Esophagus squamous epithelium (tissue), 5 donors: ENCODE measurements around the gene METAP1D. TPM values are rescaled to one million over a fixed set of nuclear protein-coding genes. Genes with fewer than 3 reads are reported as not detected.

Source experiments
- DNase-seq: peaks from one replicate; lab custom pipeline; 2025; lab: John Stamatoyannopoulos, UW
- H3K27ac ChIP-seq, 4 donors: fragments of 200-600 bp; sonication (generic); one replicate each; pipeline ENCODE4 v1.5.1; 2016 to 2019; ENCODE audit warnings: mild to moderate bottlenecking in 1 of 4
- H3K27me3 ChIP-seq, 4 donors: fragments of 200-600 bp; sonication (generic); 1 replicate in 3 of 4; 2 replicates in 1 of 4; pipeline versions ENCODE4 v1.5.1 to v1.6.0; 2017 to 2021; ENCODE audit warnings: antibody characterized with exemption in 1 of 4
- H3K36me3 ChIP-seq, 3 donors: fragments of 200-600 bp; sonication (generic); one replicate each; pipeline ENCODE4 v1.5.1; 2016 to 2019
- H3K4me1 ChIP-seq, 3 donors: fragments of 200-600 bp; sonication (generic); one replicate each; pipeline ENCODE4 v1.5.1; 2017 to 2019
- H3K4me3 ChIP-seq, 4 donors: fragments of 200-600 bp; sonication (generic); 1 replicate in 3 of 4; 2 replicates in 1 of 4; pipeline ENCODE4 v1.5.1; 2016 to 2019; ENCODE audit warnings: mild to moderate bottlenecking in 2 of 4, moderate library complexity in 1 of 4
- H3K9me3 ChIP-seq, 3 donors: fragments of 200-600 bp; sonication (generic); one replicate each; pipeline ENCODE4 v1.5.1; 2016 to 2019
- POLR2A ChIP-seq, 4 donors: fragments of 450-650 bp; IDR thresholded peaks; one replicate each; pipeline ENCODE4 v1.6.1; 2017; ENCODE audit warnings: antibody characterized with exemption in 4 of 4, mild to moderate bottlenecking in 4 of 4, moderate library complexity in 3 of 4
- WGBS, 2 donors: methylation state at CpG; one replicate each; pipeline ENCODE4 v1.1.5; 2018; 5-methylcytosine and 5-hydroxymethylcytosine counted together
- intact Hi-C: fragments of 100-400 bp; cut with DNase I; formaldehyde crosslinking; loops from one replicate; pipeline ENCODE4 v1.15.0; 2022
- total RNA-seq, 4 donors: library from RNA; depleted of rRNA; stranded (reverse); fragments of >200 nt; gene quantifications; one replicate each; pipeline ENCODE4 v1.1.0, GENCODE V29; 2016
- TF ChIP-seq, protein P1 (sequence below), 6 experiments: fragments of 450-650 bp in 4 of 6; fragments of 200-600 bp in 2 of 6; sonication (generic) in 2 of 6; IDR thresholded peaks; one replicate each; pipeline ENCODE4 v1.5.1; 2016 to 2019; ENCODE audit warnings: antibody characterized with exemption in 6 of 6, mild to moderate bottlenecking in 4 of 6, moderate library complexity in 4 of 6
- donor health status: DM: yes; HTN: yes; CAD: no.

The METAP1D gene
- total RNA-seq = 1 to 10 TPM; 2.4 to 7.1 (median 5.7) TPM

DNA sequence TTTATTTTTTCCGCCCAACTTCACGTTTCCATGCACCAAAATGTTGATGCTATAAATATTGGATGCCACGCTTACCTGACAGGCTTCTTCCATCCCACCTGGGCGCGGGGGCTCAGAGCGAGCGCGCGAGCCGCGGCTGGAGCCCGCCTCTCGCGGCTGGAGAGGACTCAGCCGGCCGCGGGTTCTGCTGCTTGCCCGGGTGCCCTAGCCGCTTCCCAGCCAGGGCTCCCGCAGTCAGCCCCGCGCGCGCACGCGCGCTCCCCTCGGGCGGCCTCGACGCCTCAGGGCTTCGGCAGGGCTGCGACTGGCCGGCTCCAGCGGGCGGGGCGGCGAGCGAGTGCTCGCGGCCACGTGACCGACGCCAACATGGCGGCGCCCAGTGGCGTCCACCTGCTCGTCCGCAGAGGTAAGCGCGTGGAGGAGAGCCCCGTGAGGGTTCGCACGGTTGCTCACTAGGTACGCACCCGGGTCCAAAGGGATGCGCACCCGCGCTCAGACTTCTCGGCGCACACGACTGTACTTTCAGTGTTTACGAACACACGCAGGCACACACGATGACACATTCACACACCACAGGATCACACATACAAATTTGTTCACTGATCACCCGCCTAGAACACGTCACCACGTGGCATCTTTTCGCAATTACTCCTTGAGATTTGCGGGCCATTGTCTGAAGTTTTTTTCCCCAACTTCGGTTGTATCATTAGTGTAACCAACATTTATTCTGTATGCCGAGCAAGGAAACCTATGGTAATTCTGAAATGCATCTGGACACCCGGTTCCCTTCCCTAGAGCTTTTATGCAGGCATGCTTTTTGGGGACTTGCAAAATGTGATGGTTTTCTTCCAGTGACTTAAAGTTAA, at the start of gene METAP1D:
Gene METAP1D (plus strand): TSS at position 350 of the 866 bp plus-strand sequence. CDS start 17 bp downstream, at position 367.
- peak in 1 of 4 donors; percentile 45 for TF ChIP-seq POLR2A (IDR thresholded peaks at IDR 0.05)
- TF ChIP-seq, protein P1, sequence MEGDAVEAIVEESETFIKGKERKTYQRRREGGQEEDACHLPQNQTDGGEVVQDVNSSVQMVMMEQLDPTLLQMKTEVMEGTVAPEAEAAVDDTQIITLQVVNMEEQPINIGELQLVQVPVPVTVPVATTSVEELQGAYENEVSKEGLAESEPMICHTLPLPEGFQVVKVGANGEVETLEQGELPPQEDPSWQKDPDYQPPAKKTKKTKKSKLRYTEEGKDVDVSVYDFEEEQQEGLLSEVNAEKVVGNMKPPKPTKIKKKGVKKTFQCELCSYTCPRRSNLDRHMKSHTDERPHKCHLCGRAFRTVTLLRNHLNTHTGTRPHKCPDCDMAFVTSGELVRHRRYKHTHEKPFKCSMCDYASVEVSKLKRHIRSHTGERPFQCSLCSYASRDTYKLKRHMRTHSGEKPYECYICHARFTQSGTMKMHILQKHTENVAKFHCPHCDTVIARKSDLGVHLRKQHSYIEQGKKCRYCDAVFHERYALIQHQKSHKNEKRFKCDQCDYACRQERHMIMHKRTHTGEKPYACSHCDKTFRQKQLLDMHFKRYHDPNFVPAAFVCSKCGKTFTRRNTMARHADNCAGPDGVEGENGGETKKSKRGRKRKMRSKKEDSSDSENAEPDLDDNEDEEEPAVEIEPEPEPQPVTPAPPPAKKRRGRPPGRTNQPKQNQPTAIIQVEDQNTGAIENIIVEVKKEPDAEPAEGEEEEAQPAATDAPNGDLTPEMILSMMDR (IDR thresholded peaks at IDR 0.05) = peak in 2 of 6 experiments; percentile 7 to 11
- peak within 1 kb of the TSS; percentile 60 to 87 (median 64) for H3K4me3 ChIP-seq
- no peaks in the 10 kb centered on the region for H3K36me3 ChIP-seq
- peaks cover 6 to 18% (median 11%) of the 10 kb centered on the region in 3 donors for H3K4me1 ChIP-seq
- no peaks in the 10 kb centered on the region for H3K27me3 ChIP-seq
- no peaks in the 10 kb centered on the region for H3K9me3 ChIP-seq
- 1% methylated on average over 19 to 33 of the region's 73 CpGs for WGBS, 2 donors
- intact Hi-C loops = no loop called here
- H3K27ac ChIP-seq = peak within 1 kb of the TSS; percentile 24 to 72 (median 59)
- DNase-seq = peak; percentile 15

GRCh38 chr2:171952276-171952675, 47.5 kb upstream of the METAP1D start:
- no peaks in the 10 kb centered on the region for H3K9me3 ChIP-seq
- intact Hi-C loops = no loop called here
- H3K27ac ChIP-seq = no peak overlapping the region
- peaks cover 0 to 65% (median 0%) of the 10 kb centered on the region in 3 donors for H3K36me3 ChIP-seq
- H3K4me3 ChIP-seq = no peak overlapping the region
- H3K4me1 ChIP-seq = no peaks in the 10 kb centered on the region
- no peak for TF ChIP-seq POLR2A (IDR thresholded peaks at IDR 0.05)
- TF ChIP-seq, protein P1 (IDR thresholded peaks at IDR 0.05) = no peak
- DNase-seq = no peak
- H3K27me3 ChIP-seq = no peaks in the 10 kb centered on the region

- no peak overlapping the region for H3K27ac ChIP-seq
- H3K27me3 ChIP-seq = no peaks in the 10 kb centered on the region
- no peak overlapping the region for H3K4me3 ChIP-seq
- H3K4me1 ChIP-seq = no peaks in the 10 kb centered on the region
- peaks cover 0 to 60% (median 0%) of the 10 kb centered on the region in 3 donors for H3K36me3 ChIP-seq
- intact Hi-C loops = no loop called here
- no peaks in the 10 kb centered on the region for H3K9me3 ChIP-seq
- WGBS, 2 donors = 92 to 99% methylated on average over 3 of the region's 3 CpGs
- no peak for TF ChIP-seq POLR2A (IDR thresholded peaks at IDR 0.05)
- TF ChIP-seq, protein P1 (IDR thresholded peaks at IDR 0.05) = no peak
- no peak for DNase-seq
Observed at GRCh38 chr2:171952748-171953147, 47.0 kb upstream of the METAP1D start.

GRCh38 chr2:171956135-171956825, 43.5 kb upstream of the METAP1D start:
- no peaks in the 10 kb centered on the region for H3K9me3 ChIP-seq
- no peak for DNase-seq
- no peaks in the 10 kb centered on the region for H3K27me3 ChIP-seq
- intact Hi-C loops = no loop called here
- H3K27ac ChIP-seq = no peak overlapping the region
- peaks cover 0 to 36% (median 0%) of the 10 kb centered on the region in 3 donors for H3K36me3 ChIP-seq
- no peak overlapping the region for H3K4me3 ChIP-seq
- TF ChIP-seq, protein P1 (IDR thresholded peaks at IDR 0.05) = no peak
- no peak for TF ChIP-seq POLR2A (IDR thresholded peaks at IDR 0.05)
- 78 to 95% methylated on average over 5 to 7 of the region's 7 CpGs for WGBS, 2 donors
- H3K4me1 ChIP-seq = no peaks in the 10 kb centered on the region

DNA sequence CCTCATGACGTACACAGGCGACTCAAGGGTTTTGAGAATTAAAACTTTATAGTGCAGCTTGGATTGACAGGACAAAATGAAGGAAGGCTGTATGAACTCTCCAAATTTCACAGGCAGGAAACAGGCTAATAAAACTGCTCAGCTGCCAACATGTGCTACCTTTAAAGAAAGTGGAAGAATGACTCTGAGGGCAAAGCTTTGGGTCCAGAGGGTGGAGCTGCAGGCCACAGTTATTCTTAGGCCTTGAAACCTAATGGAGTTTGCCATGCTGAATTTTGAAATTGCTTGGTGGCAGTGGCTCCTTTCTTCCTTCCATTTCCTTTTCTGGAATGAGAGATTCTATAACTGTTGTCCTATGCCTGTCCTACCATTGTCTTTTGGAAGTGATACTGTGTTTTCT, 42.7 kb upstream of the METAP1D start:
- intact Hi-C loops = no loop called here
- no peak for DNase-seq
- Histone ChIP-seq H3K9me3 (no peaks in the 10 kb centered on the region), H3K4me1 (no peaks in the 10 kb centered on the region), H3K27ac (no peak overlapping the region), H3K27me3 (no peaks in the 10 kb centered on the region), H3K36me3 (peaks cover 0 to 36% (median 0%) of the 10 kb centered on the region in 3 donors), H3K4me3 (no peak overlapping the region)
- WGBS, 2 donors = 93 to 100% methylated on average over 2 of the region's 2 CpGs
- TF ChIP-seq POLR2A (IDR thresholded peaks at IDR 0.05) = no peak
- TF ChIP-seq, protein P1 (IDR thresholded peaks at IDR 0.05) = no peak
